H9 (cell line): ENCODE results near the gene ABCA10. TPM values are rescaled to one million over a fixed set of nuclear protein-coding genes. Genes with fewer than 3 reads are reported as not detected.

Experiments used
- DNase-seq: peaks from one replicate; pipeline ENCODE4 v3.0.0-alpha.2; 2017
- H2AFZ ChIP-seq: one replicate; pipeline ENCODE4 v1.6.1; 2013; ENCODE audit warnings: mild to moderate bottlenecking, low read length, control low read depth, moderate library complexity
- H2AK5ac ChIP-seq: 2 replicates; pipeline ENCODE4 v1.6.1; 2013; ENCODE audit warnings: low read length, control low read depth, mixed read lengths; ENCODE audit not compliant: insufficient read length
- H2BK120ac ChIP-seq: one replicate; pipeline ENCODE4 v1.6.1; 2013; ENCODE audit warnings: low read depth, mild to moderate bottlenecking, low read length, control low read depth, inconsistent platforms; ENCODE audit not compliant: poor library complexity, severe bottlenecking
- H2BK12ac ChIP-seq: 2 replicates; pipeline ENCODE4 v1.6.1; 2013; ENCODE audit warnings: low read length, control low read depth, mixed read lengths, low read depth; ENCODE audit not compliant: insufficient read length
- H2BK15ac ChIP-seq: 2 replicates; pipeline ENCODE4 v1.6.1; 2013; ENCODE audit warnings: low read depth, low read length, control low read depth
- H2BK20ac ChIP-seq: one replicate; pipeline ENCODE4 v1.6.1; 2013; ENCODE audit warnings: low read depth, mild to moderate bottlenecking, low read length, control low read depth, inconsistent platforms; ENCODE audit not compliant: poor library complexity, severe bottlenecking
- H2BK5ac ChIP-seq: 2 replicates; pipeline ENCODE4 v1.6.1; 2013; ENCODE audit warnings: low read length, control low read depth, mixed read lengths; ENCODE audit not compliant: insufficient read length
- H3K14ac ChIP-seq: 2 replicates; pipeline ENCODE4 v1.6.1; 2013; ENCODE audit warnings: low read length, control low read depth; ENCODE audit not compliant: insufficient read depth
- H3K18ac ChIP-seq: 2 replicates; pipeline ENCODE4 v1.6.1; 2013; ENCODE audit warnings: low read depth, mild to moderate bottlenecking, mixed read lengths, low read length, control low read depth; ENCODE audit not compliant: insufficient read length
- H3K23ac ChIP-seq: 2 replicates; pipeline ENCODE4 v1.6.1; 2013; ENCODE audit warnings: low read length, control low read depth, mixed read lengths, low read depth; ENCODE audit not compliant: insufficient read length
- H3K23me2 ChIP-seq: 2 replicates; pipeline ENCODE4 v1.6.1; 2013; ENCODE audit warnings: low read depth, mild to moderate bottlenecking, mixed read lengths, low read length, control low read depth; ENCODE audit not compliant: insufficient read length, poor library complexity, severe bottlenecking
- H3K27ac ChIP-seq: 2 replicates; pipeline ENCODE4 v1.5.1; 2013; ENCODE audit warnings: low read length, control low read depth, mixed read lengths, low read depth; ENCODE audit not compliant: insufficient read length
- H3K27me3 ChIP-seq: 2 replicates; pipeline ENCODE4 v1.6.1; 2013; ENCODE audit warnings: low read length, control low read depth, inconsistent platforms; ENCODE audit not compliant: insufficient read depth
- H3K4ac ChIP-seq: 2 replicates; pipeline ENCODE4 v1.6.1; 2013; ENCODE audit warnings: low read depth, mild to moderate bottlenecking, control low read depth, inconsistent platforms, low read length, moderate library complexity
- H3K4me1 ChIP-seq: 2 replicates; pipeline ENCODE4 v1.6.1; 2013; ENCODE audit warnings: low read length, control low read depth, inconsistent platforms; ENCODE audit not compliant: insufficient read depth
- H3K4me2 ChIP-seq: 2 replicates; pipeline ENCODE4 v1.6.1; 2013; ENCODE audit warnings: low read length, control low read depth, mixed read lengths; ENCODE audit not compliant: insufficient read length, insufficient read depth
- H3K56ac ChIP-seq: 2 replicates; pipeline ENCODE4 v1.6.1; 2013; ENCODE audit warnings: low read depth, mild to moderate bottlenecking, mixed read lengths, low read length, control low read depth; ENCODE audit not compliant: insufficient read length
- H3K79me1 ChIP-seq: 2 replicates; pipeline ENCODE4 v1.6.1; 2013; ENCODE audit warnings: low read depth, mild to moderate bottlenecking, moderate library complexity, low read length, control low read depth, inconsistent platforms; ENCODE audit not compliant: insufficient read depth, poor library complexity, severe bottlenecking
- H3K79me2 ChIP-seq: 2 replicates; pipeline ENCODE4 v1.6.1; 2013; ENCODE audit warnings: low read length, control low read depth, inconsistent platforms; ENCODE audit not compliant: insufficient read depth
- H3K9ac ChIP-seq: 2 replicates; pipeline ENCODE4 v1.6.1; 2013; ENCODE audit warnings: low read length, control low read depth, mixed read lengths; ENCODE audit not compliant: insufficient read length; ENCODE audit errors: extremely low read depth
- H3K9me3 ChIP-seq: one replicate; pipeline ENCODE4 v1.6.1; 2013; ENCODE audit warnings: low read depth, low read length, inconsistent platforms; ENCODE audit not compliant: control insufficient read depth
- H3T11ph ChIP-seq: one replicate; pipeline ENCODE4 v1.6.1; 2013; ENCODE audit warnings: mild to moderate bottlenecking, low read length, control low read depth, inconsistent platforms
- H4K20me1 ChIP-seq: one replicate; pipeline ENCODE4 v1.6.1; 2013; ENCODE audit not compliant: control insufficient read depth, insufficient read length, insufficient read depth
- H4K5ac ChIP-seq: 2 replicates; pipeline ENCODE4 v1.6.1; 2013; ENCODE audit warnings: low read depth, mild to moderate bottlenecking, mixed read lengths, low read length, control low read depth; ENCODE audit not compliant: insufficient read length
- H4K8ac ChIP-seq: replicated peaks from 2 replicates; pipeline ENCODE4 v1.6.1; 2013; ENCODE audit warnings: low read length, control low read depth, mixed read lengths, low read depth; ENCODE audit not compliant: insufficient read length
- H4K91ac ChIP-seq: 2 replicates; pipeline ENCODE4 v1.6.1; 2013; ENCODE audit warnings: low read depth, mild to moderate bottlenecking, moderate library complexity, mixed read lengths, low read length, control low read depth; ENCODE audit not compliant: insufficient read length
- H3K27ac Mint-ChIP-seq, 3 experiments: 2 replicates in 2 of 3; 3 replicates in 1 of 3; pipeline ENCODE4 v1.8.0; 2020 to 2021; ENCODE audit warnings: mixed read lengths in 3 of 3, mild to moderate bottlenecking in 1 of 3, moderate library complexity in 1 of 3
- H3K27me3 Mint-ChIP-seq: 2 replicates; pipeline ENCODE4 v1.8.0; 2021; ENCODE audit warnings: low read depth, mild to moderate bottlenecking, moderate library complexity, mixed read lengths
- H3K36me3 Mint-ChIP-seq, 3 experiments: 2 replicates in 2 of 3; 3 replicates in 1 of 3; pipeline ENCODE4 v1.8.0; 2020 to 2021; ENCODE audit warnings: low read depth in 3 of 3, mixed read lengths in 3 of 3; ENCODE audit not compliant: insufficient read depth in 1 of 3
- H3K4me1 Mint-ChIP-seq, 2 experiments: 2 replicates each; pipeline ENCODE4 v1.8.0; 2020; ENCODE audit warnings: mixed read lengths in 2 of 2
- H3K4me3 Mint-ChIP-seq, 2 experiments: 2 replicates in 1 of 2; 3 replicates in 1 of 2; pipeline ENCODE4 v1.8.0; 2020 to 2021; ENCODE audit warnings: mild to moderate bottlenecking in 2 of 2, mixed read lengths in 2 of 2, moderate library complexity in 1 of 2
- H3K9me3 Mint-ChIP-seq, 2 experiments: 2 replicates in 1 of 2; 3 replicates in 1 of 2; pipeline ENCODE4 v1.8.0; 2020; ENCODE audit warnings: mild to moderate bottlenecking in 2 of 2, mixed read lengths in 2 of 2, moderate library complexity in 1 of 2
- CTCF ChIP-seq: fragments of 200-600 bp; sonication (generic); conservative IDR thresholded peaks from 3 replicates; pipeline ENCODE4 v1.8.0; 2021; ENCODE audit warnings: antibody characterized with exemption, mild to moderate bottlenecking
- WGBS: extraction: QIAGEN DNeasy Blood & Tissue Kit; methylation state at CpG from one replicate; pipeline ENCODE4 v1.1.7; 2013; ENCODE audit warnings: missing lambda C conversion rate, low lambda C conversion rate, mixed read lengths; ENCODE audit not compliant: insufficient read length; ENCODE audit errors: extremely low coverage; 5-methylcytosine and 5-hydroxymethylcytosine counted together
- total RNA-seq: library from RNA; stranded (reverse); gene quantifications from 2 replicates; pipeline ENCODE4 v1.2.1, GENCODE V29; 2021

The ABCA10 gene
- total RNA-seq, 1 experiment from 2014 or later: not detected

DNA sequence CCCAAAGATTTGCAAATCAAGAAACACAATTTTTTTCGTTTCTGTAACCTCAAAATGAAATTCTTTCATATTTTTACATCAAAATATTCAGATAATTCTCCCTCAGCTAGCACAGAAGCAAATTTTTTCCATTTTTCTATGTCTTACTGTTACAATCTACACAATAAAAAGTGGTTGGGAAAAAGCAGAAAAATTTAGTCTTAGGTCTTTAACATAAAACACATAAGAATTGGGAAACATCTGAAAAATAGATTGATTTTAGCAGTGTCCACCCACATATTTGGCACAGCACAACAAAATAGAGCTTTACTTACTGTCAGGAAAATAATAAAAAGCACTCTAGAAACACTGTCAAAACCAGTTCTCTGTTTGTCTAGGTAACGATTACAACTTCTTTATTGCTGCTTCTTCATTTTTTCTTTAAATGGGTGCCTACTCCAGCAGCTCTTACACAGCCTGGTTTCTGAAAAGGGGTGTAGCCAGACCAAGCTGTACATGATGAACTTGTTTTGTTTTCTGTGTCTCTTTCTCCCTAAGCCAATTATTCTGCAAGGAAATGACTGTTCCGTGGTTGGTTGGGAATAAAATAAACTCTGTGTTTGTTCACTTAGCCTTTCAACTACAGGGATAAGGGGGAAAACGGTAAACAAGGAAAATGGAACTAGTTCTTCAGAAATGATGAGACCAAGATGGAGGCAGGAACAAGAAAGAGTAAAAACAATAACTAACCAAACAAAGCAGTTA, 87.0 kb downstream of the ABCA10 start, which contains the start of gene ABCA6:
ABCA6 (minus strand) TSS at position 465 of the 744 bp plus-strand sequence. CDS start 1,192 bp downstream, outside the sequence.
- Histone ChIP-seq H3K23me2 (no peaks in the 10 kb centered on the region), H3K4ac (no peak within 1 kb of the TSS), H2BK20ac (no peak within 1 kb of the TSS), H3K27me3 (no peaks in the 10 kb centered on the region), H3K9me3 (no peaks in the 10 kb centered on the region), H2BK12ac (no peak within 1 kb of the TSS), H3K23ac (no peak within 1 kb of the TSS), H2AK5ac (no peak within 1 kb of the TSS), H2AFZ (peak within 1 kb of the TSS; percentile 48), H2BK15ac (no peak within 1 kb of the TSS), H2BK5ac (no peak within 1 kb of the TSS), H4K8ac (no peak within 1 kb of the TSS), H4K20me1 (no peaks in the 10 kb centered on the region), H3K18ac (no peak within 1 kb of the TSS), H2BK120ac (no peak within 1 kb of the TSS), H3T11ph (no peak within 1 kb of the TSS), H3K9ac (no peak within 1 kb of the TSS), H4K91ac (no peak within 1 kb of the TSS), H3K56ac (no peak within 1 kb of the TSS), H3K4me1 (no peaks in the 10 kb centered on the region), H4K5ac (no peak within 1 kb of the TSS), H3K4me2 (no peak within 1 kb of the TSS), H3K79me1 (no peaks in the 10 kb centered on the region), H3K14ac (no peak within 1 kb of the TSS), H3K79me2 (no peaks in the 10 kb centered on the region), H3K27ac (no peak within 1 kb of the TSS)
- 100% methylated on average over 1 of the region's 4 CpGs for WGBS
- Mint-ChIP-seq H3K27me3 (no peaks in the 10 kb centered on the region; the same call in 1 of the 2 replicates), H3K9me3 (no peaks in the 10 kb centered on the region), H3K36me3 (no peaks in the 10 kb centered on the region), H3K27ac (no peak within 1 kb of the TSS), H3K4me3 (no peak within 1 kb of the TSS), H3K4me1 (no peaks in the 10 kb centered on the region)
- no peak for TF ChIP-seq CTCF
- DNase-seq: no peak
